Mucosa of stomach (tissue), 1 donor: Measurements from ENCODE around the gene ZFHX3.
"Not testable (repeated sequence)": the region's sequence is repeated elsewhere in the genome, so short reads cannot be mapped to it uniquely, and the experiment has no call there.

Experiments
- H3K27me3 ChIP-seq: one replicate; pipeline ENCODE4 v1.7.0; 2013; ENCODE audit warnings: mild to moderate bottlenecking, low read length; ENCODE audit not compliant: control insufficient read depth, insufficient read depth
- H3K36me3 ChIP-seq: one replicate; pipeline ENCODE4 v1.7.0; 2013; ENCODE audit warnings: low read length; ENCODE audit not compliant: control insufficient read depth, insufficient read depth
- H3K4me1 ChIP-seq: one replicate; pipeline ENCODE4 v1.7.0; 2013; ENCODE audit warnings: mild to moderate bottlenecking, low read length; ENCODE audit not compliant: control insufficient read depth, insufficient read depth
- H3K4me3 ChIP-seq: one replicate; pipeline ENCODE4 v1.7.0; 2013; ENCODE audit warnings: low read length
- H3K9ac ChIP-seq: one replicate; pipeline ENCODE4 v1.7.0; 2013; ENCODE audit warnings: mild to moderate bottlenecking, low read length, moderate library complexity
- H3K9me3 ChIP-seq: one replicate; pipeline ENCODE4 v1.7.0; 2013; ENCODE audit warnings: mild to moderate bottlenecking, low read length, moderate library complexity; ENCODE audit not compliant: control insufficient read depth
- donor health status: Pancreatic carcinoma.

Gene ZFHX3

DNA sequence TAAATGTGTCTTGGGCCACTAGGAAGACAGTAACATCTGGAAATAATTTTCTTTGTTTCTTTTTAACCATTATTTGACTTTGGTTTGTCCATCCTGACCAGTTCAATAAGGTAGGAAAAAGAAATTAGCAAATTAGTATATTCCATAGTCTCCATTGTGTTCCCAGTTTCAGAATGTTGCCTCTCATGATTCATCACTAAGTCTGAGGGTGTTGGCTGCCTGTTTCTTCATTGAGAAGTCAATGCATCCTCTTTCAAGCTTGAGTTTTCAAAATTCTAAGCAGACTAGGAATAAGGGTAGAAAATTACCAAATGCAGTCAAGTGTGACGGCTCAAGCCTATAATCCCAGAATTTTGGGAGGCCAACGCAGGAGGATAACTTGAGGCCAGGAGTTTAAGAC is 41.9 kb downstream of the ZFHX3 start:
- Histone ChIP-seq H3K4me3 (no peak overlapping the region), H3K27me3 (no peaks in the 10 kb centered on the region), H3K9me3 (no peaks in the 10 kb centered on the region), H3K4me1 (no peaks in the 10 kb centered on the region), H3K36me3 (no peaks in the 10 kb centered on the region), H3K9ac (no peak overlapping the region)

DNA sequence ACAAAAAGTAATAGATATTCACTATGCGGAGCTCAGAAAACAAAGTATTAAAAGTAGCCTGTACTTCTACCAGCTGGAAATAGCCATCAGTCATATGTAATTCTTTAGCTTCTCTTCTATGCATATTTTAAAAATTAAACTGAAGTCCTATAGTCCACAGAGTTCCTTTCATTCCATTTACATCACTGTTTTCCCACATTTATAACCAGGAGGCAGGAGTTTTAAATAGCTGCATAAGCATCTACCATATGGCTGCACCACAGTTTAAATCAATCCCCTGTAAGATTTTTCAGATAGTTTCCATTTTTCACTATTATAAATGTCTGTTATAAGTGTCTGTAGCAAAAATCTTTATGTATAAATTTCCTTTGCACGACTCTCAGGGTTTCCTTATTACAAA is 45.1 kb downstream of the ZFHX3 start:
- Histone ChIP-seq H3K4me3 (no peak overlapping the region), H3K4me1 (peaks cover 17% of the 10 kb centered on the region), H3K9me3 (no peaks in the 10 kb centered on the region)

DNA sequence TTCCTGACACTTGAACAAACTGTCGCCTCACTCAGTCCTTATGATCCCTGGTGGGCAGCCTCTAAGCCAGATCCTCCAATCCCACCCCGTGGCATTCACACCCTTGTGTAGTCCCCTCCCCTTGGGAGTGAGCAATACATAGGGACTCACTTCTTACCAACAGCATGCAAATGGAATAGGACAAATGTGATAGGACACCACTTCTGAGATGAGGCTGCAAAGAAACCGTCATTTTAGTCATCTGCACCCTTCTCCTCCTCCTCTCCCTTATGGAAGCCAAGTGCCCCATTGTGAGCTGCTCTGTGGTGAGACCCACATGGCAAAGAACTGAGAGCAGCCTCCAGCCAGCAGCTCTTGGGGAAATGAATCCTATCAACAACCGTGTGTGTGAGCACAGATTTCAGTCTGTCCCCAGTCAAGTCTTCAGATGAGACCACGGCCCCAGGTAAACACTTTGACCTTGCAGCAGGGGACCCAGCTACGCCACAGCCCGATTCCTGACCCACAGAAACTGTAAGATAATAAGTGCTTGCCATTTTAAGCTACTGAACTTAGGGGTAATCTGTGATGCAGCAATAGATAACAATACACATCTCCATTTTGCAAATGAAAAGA is 46.9 kb downstream of the ZFHX3 start:
- no peaks in the 10 kb centered on the region for H3K27me3 ChIP-seq
- H3K4me1 ChIP-seq = peaks cover 31% of the 10 kb centered on the region
- no peak overlapping the region for H3K4me3 ChIP-seq
- no peak overlapping the region for H3K9ac ChIP-seq
- H3K9me3 ChIP-seq = no peaks in the 10 kb centered on the region
- no peaks in the 10 kb centered on the region for H3K36me3 ChIP-seq

More for the DNA sequence above, 45.1 kb downstream of the ZFHX3 start:
- H3K36me3 ChIP-seq = no peaks in the 10 kb centered on the region
- H3K9ac ChIP-seq = no peak overlapping the region
- no peaks in the 10 kb centered on the region for H3K27me3 ChIP-seq

DNA sequence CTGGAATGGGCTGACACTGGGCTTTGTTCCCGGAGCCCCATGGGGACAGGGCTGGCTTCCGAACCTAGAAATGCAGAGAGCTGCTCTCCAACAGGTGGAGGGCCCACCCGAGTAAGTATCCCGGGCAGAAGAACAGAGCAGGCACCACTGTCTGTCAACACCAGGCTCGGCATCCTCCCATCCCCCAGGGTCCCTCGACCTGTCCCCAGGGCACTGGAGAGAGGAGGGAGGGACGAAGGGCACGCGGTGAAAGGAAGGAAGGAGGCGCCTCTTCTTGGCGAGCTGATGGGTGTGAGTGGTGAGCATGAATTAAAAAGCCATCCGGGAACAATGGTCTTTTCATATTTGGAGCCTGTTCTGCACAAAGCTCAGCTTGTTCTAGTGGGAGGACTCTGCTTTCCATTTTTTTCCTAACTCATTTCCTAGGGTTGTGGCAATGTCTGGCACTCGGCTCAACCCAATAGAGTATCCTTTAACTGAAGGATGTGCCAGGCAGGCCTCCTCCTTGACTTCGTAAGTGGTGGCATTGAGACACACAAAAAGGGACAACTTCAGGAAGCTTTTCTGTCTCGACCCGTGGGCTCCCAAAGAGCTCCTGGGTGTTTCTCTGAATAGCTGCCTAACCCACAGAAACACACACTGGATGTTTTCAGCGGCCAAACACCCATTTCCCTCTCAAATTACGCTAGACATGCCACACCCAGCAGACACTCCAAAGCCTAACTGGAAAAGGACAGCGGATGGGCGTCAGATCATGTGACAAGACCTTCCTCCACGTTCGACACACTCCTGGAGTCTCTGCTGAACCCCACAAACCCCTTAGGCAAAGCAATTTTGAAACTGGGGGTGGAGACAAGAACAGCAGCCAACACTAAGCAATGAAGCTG is 47.7 kb downstream of the ZFHX3 start:
- no peaks in the 10 kb centered on the region for H3K36me3 ChIP-seq
- no peak overlapping the region for H3K9ac ChIP-seq
- H3K9me3 ChIP-seq = no peaks in the 10 kb centered on the region
- H3K27me3 ChIP-seq = no peaks in the 10 kb centered on the region
- H3K4me3 ChIP-seq = no peak overlapping the region
- H3K4me1 ChIP-seq = peaks cover 37% of the 10 kb centered on the region

DNA sequence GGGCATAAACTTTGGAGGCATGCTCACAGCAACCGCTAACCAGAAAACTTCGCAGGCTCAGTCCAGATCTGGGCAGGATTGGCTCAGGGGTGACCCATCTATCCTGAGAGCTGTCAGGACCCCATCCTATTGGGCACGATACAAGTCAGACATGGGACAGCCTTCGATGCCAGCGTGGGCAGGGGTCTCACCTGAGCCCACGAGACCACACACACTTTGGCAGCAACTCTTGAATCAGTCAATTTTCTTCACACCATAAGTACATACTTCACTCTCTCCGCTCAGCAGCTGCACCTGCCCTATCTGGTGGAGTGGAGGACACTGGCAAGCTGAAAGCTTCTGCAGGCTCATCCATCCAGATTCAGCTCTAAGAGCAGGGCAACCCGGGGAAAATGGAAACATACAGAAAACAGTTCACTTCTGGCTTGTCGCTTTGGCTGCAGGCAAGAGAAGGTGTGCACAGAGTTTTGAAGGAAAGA is 48.3 kb downstream of the ZFHX3 start:
- Histone ChIP-seq H3K4me3 (no peak overlapping the region), H3K9ac (no peak overlapping the region), H3K27me3 (no peaks in the 10 kb centered on the region), H3K36me3 (no peaks in the 10 kb centered on the region), H3K9me3 (no peaks in the 10 kb centered on the region), H3K4me1 (peaks cover 39% of the 10 kb centered on the region)

DNA sequence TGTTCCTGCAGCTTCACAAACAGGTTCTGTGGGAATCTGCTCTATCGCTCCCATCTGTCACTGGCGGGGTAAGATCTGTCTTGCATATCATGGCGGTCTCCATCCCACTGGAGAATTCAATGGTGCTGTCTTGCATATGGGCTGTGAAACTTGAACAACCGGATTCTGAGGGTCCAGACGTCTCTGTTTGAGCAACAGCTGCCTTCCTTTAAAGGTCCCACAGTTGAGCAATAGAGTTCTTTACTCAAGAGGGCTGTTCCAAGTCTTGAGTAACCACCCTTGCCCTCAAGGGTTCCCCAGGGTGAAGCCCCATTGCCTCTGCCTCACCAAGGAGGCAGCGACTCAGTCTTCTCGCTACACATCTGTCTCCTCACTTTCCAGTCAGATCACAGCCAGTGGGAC is 50.8 kb downstream of the ZFHX3 start:
- H3K36me3 ChIP-seq = no peaks in the 10 kb centered on the region
- no peaks in the 10 kb centered on the region for H3K27me3 ChIP-seq
- H3K4me1 ChIP-seq = peaks cover 42% of the 10 kb centered on the region
- no peak overlapping the region for H3K4me3 ChIP-seq
- H3K9me3 ChIP-seq = no peaks in the 10 kb centered on the region
- no peak overlapping the region for H3K9ac ChIP-seq

- peaks cover 42% of the 10 kb centered on the region for H3K4me1 ChIP-seq
- H3K4me3 ChIP-seq = no peak overlapping the region
- H3K9me3 ChIP-seq = no peaks in the 10 kb centered on the region
- H3K9ac ChIP-seq = no peak overlapping the region
- no peaks in the 10 kb centered on the region for H3K27me3 ChIP-seq
- H3K36me3 ChIP-seq = no peaks in the 10 kb centered on the region
Observed at GRCh38 chr16:72996291-72997062, 51.5 kb downstream of the ZFHX3 start.

GRCh38 chr16:72995882-72996270 is 52.1 kb downstream of the ZFHX3 start:
- not testable (repeated sequence) for H3K36me3 ChIP-seq, H3K27me3 ChIP-seq, H3K9me3 ChIP-seq, H3K9ac ChIP-seq, H3K4me3 ChIP-seq
- H3K4me1 ChIP-seq = peaks cover 41% of the 10 kb centered on the region

DNA sequence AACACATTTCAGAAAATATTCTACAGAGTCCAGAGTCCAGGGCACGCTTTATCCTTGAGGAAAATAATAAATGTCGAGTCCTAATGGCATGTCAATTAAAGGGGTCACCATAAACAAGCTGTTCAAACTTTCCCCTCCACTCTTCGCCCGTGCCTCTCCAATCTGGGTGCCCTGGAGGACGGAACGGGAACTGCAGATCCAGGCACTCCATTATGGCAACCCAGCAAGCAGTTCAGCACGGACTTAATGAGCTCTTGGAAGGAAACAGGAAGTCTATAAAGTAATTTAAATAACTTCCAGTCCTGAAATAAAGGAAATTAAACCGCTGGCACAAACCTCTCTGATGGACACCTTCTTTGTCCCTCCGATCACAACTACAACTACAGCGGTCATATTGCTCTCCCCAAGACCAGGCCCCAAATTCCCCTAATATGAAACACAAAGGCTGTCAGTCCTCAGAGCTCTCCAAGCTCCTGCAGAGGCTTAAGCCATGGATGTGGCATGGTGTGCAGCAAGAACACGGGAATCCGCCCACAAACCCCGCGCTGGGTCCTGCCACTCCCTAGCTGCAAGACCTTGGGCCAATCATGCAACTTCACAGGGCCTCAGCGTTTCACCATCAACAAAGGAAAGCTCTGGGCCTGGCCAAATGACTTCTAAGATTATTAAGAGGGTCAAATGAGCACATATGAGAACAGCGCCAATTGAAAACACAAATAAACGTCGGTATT is 52.6 kb downstream of the ZFHX3 start:
- Histone ChIP-seq H3K4me1 (peaks cover 39% of the 10 kb centered on the region), H3K36me3 (no peaks in the 10 kb centered on the region), H3K27me3 (no peaks in the 10 kb centered on the region), H3K9ac (no peak overlapping the region), H3K9me3 (no peaks in the 10 kb centered on the region), H3K4me3 (no peak overlapping the region)

GRCh38 chr16:72992142-72992601 is 55.8 kb downstream of the ZFHX3 start:
- Histone ChIP-seq H3K9me3 (no peaks in the 10 kb centered on the region), H3K4me1 (peaks cover 35% of the 10 kb centered on the region), H3K36me3 (no peaks in the 10 kb centered on the region), H3K9ac (no peak overlapping the region), H3K4me3 (no peak overlapping the region), H3K27me3 (no peaks in the 10 kb centered on the region)

GRCh38 chr16:72991644-72992043 is 56.3 kb downstream of the ZFHX3 start:
- H3K4me1 ChIP-seq = peaks cover 30% of the 10 kb centered on the region
- H3K4me3 ChIP-seq = no peak overlapping the region
- no peaks in the 10 kb centered on the region for H3K9me3 ChIP-seq
- no peaks in the 10 kb centered on the region for H3K36me3 ChIP-seq
- H3K27me3 ChIP-seq = no peaks in the 10 kb centered on the region
- no peak overlapping the region for H3K9ac ChIP-seq
